HepG2 (cell line): ENCODE data around the gene CACNA1D. TPM values are rescaled to one million over a fixed set of nuclear protein-coding genes. Genes with fewer than 3 reads are reported as not detected.

Source experiments
- ATRX ChIP-seq: sonication (generic); formaldehyde crosslinking; IDR thresholded peaks from 2 replicates; pipeline ENCODE4 v1.4.0; 2020; ENCODE audit warnings: missing genetic modification reagents, borderline replicate concordance
- CCAR2 ChIP-seq: fragments of 200-400 bp; formaldehyde crosslinking; optimal IDR thresholded peaks from 2 replicates; pipeline ENCODE3; 2018; ENCODE audit warnings: low read depth, mild to moderate bottlenecking, low read length, moderate library complexity
- CENPX ChIP-seq: sonication (generic); formaldehyde crosslinking; IDR thresholded peaks from 2 replicates; pipeline ENCODE4 v1.9.0; 2021; ENCODE audit warnings: mild to moderate bottlenecking, missing genetic modification reagents, moderate library complexity
- ELF1 ChIP-seq: sonication (generic); formaldehyde crosslinking; IDR thresholded peaks from 2 replicates; pipeline ENCODE4 v1.4.0; 2020; ENCODE audit warnings: missing genetic modification reagents
- GTF2F1 ChIP-seq: fragments of 150-350 bp; IDR thresholded peaks from 2 replicates; pipeline ENCODE4 v1.6.1; 2014; ENCODE audit warnings: low read length
- PITX1 ChIP-seq: sonication (generic); formaldehyde crosslinking; IDR thresholded peaks from 2 replicates; pipeline ENCODE4 v1.5.1; 2020; ENCODE audit warnings: mild to moderate bottlenecking, missing genetic modification reagents
- TBX2 ChIP-seq: sonication (generic); formaldehyde crosslinking; IDR thresholded peaks from 2 replicates; pipeline ENCODE4 v1.5.0; 2020; ENCODE audit warnings: missing genetic modification reagents, mild to moderate bottlenecking, borderline replicate concordance
- ZNF33A ChIP-seq: sonication (generic); formaldehyde crosslinking; IDR thresholded peaks from 2 replicates; pipeline ENCODE4 v1.5.1; 2020; ENCODE audit warnings: missing genetic modification reagents, mild to moderate bottlenecking, moderate library complexity, borderline replicate concordance
- ZNF44 ChIP-seq: sonication (generic); formaldehyde crosslinking; IDR thresholded peaks from 2 replicates; pipeline ENCODE4 v1.5.1; 2020; ENCODE audit warnings: mild to moderate bottlenecking, missing genetic modification reagents
- polyA plus RNA-seq, 8 experiments: library from polyadenylated mRNA; depleted of rRNA in 3 of 8; stranded (reverse) in 7 of 8; unstranded in 1 of 8; fragments of >200 nt; fragmentation: Illumina TruSeq in 4 of 8; extraction: Trizol in 4 of 8; gene quantifications; 2 replicates each; pipeline versions ENCODE4 v1.2.1 to v1.2.3, GENCODE V29; 2011 to 2016; ENCODE audit warnings: low read depth in 4 of 8, missing spikeins in 1 of 8, mixed read lengths in 1 of 8; ENCODE audit not compliant: insufficient read depth in 1 of 8
- total RNA-seq, 5 experiments: library from RNA; depleted of rRNA; stranded (reverse); fragments of >200 nt; fragmentation: Illumina TruSeq; extraction: Trizol; gene quantifications; 2 replicates each; pipeline ENCODE4 v1.2.3, GENCODE V29; 2016; ENCODE audit warnings: low read depth in 1 of 5
- TF ChIP-seq, protein P1 (sequence below): IDR thresholded peaks from 2 replicates; pipeline ENCODE4 v1.6.1; 2016; ENCODE audit warnings: low read depth, borderline replicate concordance
- TF ChIP-seq, protein P2 (sequence below): sonication (generic); formaldehyde crosslinking; IDR thresholded peaks from 2 replicates; pipeline ENCODE4 v1.4.0; 2020; ENCODE audit warnings: missing genetic modification reagents, borderline replicate concordance
- TF ChIP-seq, protein P3 (sequence below): sonication (generic); formaldehyde crosslinking; IDR thresholded peaks from 2 replicates; pipeline ENCODE4 v1.5.0; 2020; ENCODE audit warnings: missing genetic modification reagents
- TF ChIP-seq, protein P4 (sequence below): sonication (generic); formaldehyde crosslinking; conservative IDR thresholded peaks from 2 replicates; pipeline ENCODE4 v1.8.0; 2022; ENCODE audit warnings: missing genetic modification reagents
- TF ChIP-seq, protein P5 (sequence below): sonication (generic); formaldehyde crosslinking; IDR thresholded peaks from 2 replicates; pipeline ENCODE4 v1.4.0; 2020; ENCODE audit warnings: missing genetic modification reagents, borderline replicate concordance
- TF ChIP-seq, protein P6 (sequence below): sonication (generic); formaldehyde crosslinking; IDR thresholded peaks from 2 replicates; pipeline ENCODE4 v1.4.0; 2020; ENCODE audit warnings: missing genetic modification reagents

Gene CACNA1D
- total and polyA plus RNA-seq, 2 of the 13 experiments (the other 11 are each of a cell fraction or from before 2014, with no cell fraction given) = 0.26 to 0.38 TPM

DNA sequence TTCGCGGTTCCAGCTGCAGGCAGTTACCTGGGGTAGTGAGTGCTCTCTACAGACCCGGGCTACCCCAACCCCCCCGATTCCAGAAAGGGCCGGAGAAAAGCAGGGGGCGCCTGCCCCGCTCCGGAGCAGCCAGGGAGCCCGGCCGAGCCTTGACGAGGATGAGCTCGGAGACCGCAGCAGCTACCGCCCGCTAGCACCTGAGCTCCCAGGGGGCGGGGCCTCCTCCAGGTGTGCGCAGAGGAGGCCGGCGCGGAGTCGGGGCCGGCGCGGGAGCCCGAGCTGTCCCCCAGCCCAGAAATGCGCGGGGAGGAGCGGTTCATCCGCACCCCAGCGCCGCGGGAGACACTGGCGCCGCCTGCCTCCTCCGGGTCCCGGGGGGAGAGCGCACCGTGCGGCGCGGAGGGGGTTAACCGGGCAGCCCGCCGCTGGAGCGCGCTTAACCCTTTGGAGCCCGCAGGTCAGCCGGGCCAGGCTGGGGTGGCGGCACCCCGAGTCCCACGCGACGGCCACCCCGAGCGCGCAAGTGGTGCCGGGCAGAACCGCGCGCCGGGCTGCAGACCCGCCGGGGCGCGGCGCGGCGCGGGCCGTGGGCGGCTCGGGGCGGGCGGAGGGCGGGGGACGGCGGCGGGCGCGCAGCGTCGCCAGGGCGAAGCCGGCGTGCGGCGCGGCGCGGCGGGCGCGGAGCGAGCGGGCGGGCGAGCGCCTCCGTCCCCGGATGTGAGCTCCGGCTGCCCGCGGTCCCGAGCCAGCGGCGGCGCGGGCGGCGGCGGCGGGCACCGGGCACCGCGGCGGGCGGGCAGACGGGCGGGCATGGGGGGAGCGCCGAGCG is at the start of gene CACNA1D (continued):
- TF ChIP-seq ZNF33A (CRISPR knock-in tag) = no peak
- no peak for TF ChIP-seq CCAR2
- TF ChIP-seq PITX1 (CRISPR knock-in tag) = no peak
- no peak for TF ChIP-seq ELF1 (CRISPR knock-in tag)
- TF ChIP-seq, protein P1, sequence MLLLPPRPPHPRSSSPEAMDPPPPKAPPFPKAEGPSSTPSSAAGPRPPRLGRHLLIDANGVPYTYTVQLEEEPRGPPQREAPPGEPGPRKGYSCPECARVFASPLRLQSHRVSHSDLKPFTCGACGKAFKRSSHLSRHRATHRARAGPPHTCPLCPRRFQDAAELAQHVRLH (CRISPR knock-in tag) = no peak
- TF ChIP-seq, protein P2, sequence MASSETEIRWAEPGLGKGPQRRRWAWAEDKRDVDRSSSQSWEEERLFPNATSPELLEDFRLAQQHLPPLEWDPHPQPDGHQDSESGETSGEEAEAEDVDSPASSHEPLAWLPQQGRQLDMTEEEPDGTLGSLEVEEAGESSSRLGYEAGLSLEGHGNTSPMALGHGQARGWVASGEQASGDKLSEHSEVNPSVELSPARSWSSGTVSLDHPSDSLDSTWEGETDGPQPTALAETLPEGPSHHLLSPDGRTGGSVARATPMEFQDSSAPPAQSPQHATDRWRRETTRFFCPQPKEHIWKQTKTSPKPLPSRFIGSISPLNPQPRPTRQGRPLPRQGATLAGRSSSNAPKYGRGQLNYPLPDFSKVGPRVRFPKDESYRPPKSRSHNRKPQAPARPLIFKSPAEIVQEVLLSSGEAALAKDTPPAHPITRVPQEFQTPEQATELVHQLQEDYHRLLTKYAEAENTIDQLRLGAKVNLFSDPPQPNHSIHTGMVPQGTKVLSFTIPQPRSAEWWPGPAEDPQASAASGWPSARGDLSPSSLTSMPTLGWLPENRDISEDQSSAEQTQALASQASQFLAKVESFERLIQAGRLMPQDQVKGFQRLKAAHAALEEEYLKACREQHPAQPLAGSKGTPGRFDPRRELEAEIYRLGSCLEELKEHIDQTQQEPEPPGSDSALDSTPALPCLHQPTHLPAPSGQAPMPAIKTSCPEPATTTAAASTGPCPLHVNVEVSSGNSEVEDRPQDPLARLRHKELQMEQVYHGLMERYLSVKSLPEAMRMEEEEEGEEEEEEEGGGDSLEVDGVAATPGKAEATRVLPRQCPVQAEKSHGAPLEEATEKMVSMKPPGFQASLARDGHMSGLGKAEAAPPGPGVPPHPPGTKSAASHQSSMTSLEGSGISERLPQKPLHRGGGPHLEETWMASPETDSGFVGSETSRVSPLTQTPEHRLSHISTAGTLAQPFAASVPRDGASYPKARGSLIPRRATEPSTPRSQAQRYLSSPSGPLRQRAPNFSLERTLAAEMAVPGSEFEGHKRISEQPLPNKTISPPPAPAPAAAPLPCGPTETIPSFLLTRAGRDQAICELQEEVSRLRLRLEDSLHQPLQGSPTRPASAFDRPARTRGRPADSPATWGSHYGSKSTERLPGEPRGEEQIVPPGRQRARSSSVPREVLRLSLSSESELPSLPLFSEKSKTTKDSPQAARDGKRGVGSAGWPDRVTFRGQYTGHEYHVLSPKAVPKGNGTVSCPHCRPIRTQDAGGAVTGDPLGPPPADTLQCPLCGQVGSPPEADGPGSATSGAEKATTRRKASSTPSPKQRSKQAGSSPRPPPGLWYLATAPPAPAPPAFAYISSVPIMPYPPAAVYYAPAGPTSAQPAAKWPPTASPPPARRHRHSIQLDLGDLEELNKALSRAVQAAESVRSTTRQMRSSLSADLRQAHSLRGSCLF (CRISPR knock-in tag) = no peak
- TF ChIP-seq, protein P3, sequence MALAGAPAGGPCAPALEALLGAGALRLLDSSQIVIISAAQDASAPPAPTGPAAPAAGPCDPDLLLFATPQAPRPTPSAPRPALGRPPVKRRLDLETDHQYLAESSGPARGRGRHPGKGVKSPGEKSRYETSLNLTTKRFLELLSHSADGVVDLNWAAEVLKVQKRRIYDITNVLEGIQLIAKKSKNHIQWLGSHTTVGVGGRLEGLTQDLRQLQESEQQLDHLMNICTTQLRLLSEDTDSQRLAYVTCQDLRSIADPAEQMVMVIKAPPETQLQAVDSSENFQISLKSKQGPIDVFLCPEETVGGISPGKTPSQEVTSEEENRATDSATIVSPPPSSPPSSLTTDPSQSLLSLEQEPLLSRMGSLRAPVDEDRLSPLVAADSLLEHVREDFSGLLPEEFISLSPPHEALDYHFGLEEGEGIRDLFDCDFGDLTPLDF (CRISPR knock-in tag) = no peak
- TF ChIP-seq, protein P4, sequence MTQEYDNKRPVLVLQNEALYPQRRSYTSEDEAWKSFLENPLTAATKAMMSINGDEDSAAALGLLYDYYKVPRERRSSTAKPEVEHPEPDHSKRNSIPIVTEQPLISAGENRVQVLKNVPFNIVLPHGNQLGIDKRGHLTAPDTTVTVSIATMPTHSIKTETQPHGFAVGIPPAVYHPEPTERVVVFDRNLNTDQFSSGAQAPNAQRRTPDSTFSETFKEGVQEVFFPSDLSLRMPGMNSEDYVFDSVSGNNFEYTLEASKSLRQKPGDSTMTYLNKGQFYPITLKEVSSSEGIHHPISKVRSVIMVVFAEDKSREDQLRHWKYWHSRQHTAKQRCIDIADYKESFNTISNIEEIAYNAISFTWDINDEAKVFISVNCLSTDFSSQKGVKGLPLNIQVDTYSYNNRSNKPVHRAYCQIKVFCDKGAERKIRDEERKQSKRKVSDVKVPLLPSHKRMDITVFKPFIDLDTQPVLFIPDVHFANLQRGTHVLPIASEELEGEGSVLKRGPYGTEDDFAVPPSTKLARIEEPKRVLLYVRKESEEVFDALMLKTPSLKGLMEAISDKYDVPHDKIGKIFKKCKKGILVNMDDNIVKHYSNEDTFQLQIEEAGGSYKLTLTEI (CRISPR knock-in tag) = no peak
- no peak for TF ChIP-seq ATRX (CRISPR knock-in tag)
- TF ChIP-seq GTF2F1 = no peak
- TF ChIP-seq, protein P5, sequence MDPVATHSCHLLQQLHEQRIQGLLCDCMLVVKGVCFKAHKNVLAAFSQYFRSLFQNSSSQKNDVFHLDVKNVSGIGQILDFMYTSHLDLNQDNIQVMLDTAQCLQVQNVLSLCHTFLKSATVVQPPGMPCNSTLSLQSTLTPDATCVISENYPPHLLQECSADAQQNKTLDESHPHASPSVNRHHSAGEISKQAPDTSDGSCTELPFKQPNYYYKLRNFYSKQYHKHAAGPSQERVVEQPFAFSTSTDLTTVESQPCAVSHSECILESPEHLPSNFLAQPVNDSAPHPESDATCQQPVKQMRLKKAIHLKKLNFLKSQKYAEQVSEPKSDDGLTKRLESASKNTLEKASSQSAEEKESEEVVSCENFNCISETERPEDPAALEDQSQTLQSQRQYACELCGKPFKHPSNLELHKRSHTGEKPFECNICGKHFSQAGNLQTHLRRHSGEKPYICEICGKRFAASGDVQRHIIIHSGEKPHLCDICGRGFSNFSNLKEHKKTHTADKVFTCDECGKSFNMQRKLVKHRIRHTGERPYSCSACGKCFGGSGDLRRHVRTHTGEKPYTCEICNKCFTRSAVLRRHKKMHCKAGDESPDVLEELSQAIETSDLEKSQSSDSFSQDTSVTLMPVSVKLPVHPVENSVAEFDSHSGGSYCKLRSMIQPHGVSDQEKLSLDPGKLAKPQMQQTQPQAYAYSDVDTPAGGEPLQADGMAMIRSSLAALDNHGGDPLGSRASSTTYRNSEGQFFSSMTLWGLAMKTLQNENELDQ = no peak
- TF ChIP-seq, protein P6, sequence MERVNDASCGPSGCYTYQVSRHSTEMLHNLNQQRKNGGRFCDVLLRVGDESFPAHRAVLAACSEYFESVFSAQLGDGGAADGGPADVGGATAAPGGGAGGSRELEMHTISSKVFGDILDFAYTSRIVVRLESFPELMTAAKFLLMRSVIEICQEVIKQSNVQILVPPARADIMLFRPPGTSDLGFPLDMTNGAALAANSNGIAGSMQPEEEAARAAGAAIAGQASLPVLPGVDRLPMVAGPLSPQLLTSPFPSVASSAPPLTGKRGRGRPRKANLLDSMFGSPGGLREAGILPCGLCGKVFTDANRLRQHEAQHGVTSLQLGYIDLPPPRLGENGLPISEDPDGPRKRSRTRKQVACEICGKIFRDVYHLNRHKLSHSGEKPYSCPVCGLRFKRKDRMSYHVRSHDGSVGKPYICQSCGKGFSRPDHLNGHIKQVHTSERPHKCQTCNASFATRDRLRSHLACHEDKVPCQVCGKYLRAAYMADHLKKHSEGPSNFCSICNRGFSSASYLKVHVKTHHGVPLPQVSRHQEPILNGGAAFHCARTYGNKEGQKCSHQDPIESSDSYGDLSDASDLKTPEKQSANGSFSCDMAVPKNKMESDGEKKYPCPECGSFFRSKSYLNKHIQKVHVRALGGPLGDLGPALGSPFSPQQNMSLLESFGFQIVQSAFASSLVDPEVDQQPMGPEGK (CRISPR knock-in tag) = no peak
- TF ChIP-seq TBX2 (CRISPR knock-in tag) = peak; percentile 43; the same call in 1 of the 2 replicates
- no peak for TF ChIP-seq ZNF44 (CRISPR knock-in tag)
- no peak for TF ChIP-seq CENPX (CRISPR knock-in tag)
